ENCODE results near the gene CDK18.

DNA sequence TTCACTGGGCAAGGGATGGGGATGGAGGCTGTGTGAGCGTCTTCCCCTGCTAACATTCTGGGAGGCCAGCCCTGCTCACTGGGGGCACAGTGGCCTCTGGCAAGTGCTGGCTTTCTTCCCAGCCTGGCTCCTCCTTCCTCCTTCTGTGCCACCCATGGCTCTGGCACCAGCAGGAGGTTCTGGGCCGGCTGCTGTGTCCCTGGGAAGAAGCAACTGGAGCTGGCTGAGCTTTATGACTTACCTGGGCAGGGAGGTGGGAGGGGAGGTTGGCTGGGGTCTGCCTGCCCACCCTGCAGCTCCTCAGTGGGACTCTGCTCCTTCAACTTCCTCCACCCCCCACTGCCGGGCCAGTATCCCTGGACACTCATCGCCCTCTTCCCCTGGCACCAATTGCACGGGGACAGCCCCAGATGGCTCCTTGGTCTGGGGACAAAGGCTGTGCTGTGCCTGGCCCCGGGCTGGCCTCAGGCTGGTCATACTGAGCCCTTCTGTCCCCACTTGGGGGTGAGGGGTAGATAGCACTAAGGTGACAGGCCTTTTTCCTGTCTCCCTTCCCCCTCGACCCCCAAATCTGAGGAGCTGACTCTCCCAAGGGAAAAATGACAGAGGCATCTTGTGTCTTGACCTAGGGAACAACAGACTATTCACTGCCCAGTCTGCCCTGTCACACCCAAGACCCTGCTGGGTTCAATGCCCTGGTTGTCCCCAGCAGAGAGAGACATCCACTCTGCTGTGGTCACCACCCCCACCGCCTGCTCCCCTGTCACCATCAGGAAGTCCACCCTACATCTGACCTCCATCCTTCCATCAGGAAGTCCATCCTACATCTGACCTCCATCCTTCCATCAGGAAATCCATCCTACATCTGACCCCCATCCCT, 14.4 kb downstream of the CDK18 start:
- TF ChIP-seq EZH2phosphoT487 (IDR thresholded peaks at IDR 0.05; ENCODE audit: low read depth) = no peak
- TF ChIP-seq, protein P1, sequence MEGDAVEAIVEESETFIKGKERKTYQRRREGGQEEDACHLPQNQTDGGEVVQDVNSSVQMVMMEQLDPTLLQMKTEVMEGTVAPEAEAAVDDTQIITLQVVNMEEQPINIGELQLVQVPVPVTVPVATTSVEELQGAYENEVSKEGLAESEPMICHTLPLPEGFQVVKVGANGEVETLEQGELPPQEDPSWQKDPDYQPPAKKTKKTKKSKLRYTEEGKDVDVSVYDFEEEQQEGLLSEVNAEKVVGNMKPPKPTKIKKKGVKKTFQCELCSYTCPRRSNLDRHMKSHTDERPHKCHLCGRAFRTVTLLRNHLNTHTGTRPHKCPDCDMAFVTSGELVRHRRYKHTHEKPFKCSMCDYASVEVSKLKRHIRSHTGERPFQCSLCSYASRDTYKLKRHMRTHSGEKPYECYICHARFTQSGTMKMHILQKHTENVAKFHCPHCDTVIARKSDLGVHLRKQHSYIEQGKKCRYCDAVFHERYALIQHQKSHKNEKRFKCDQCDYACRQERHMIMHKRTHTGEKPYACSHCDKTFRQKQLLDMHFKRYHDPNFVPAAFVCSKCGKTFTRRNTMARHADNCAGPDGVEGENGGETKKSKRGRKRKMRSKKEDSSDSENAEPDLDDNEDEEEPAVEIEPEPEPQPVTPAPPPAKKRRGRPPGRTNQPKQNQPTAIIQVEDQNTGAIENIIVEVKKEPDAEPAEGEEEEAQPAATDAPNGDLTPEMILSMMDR (IDR thresholded peaks at IDR 0.05; ENCODE audit: low read depth, low read length) = no peak

Data from OCI-LY3 (cell line).